Measurements from ENCODE around the gene FUT7. TPM values are rescaled to one million over a fixed set of nuclear protein-coding genes. Genes with fewer than 3 reads are reported as not detected.

FUT7 gene
- total RNA-seq, 1 experiment from 2014 or later = not detected

GRCh38 chr9:137011156-137011555, 20.7 kb downstream of the FUT7 start:
- Histone ChIP-seq H3K4ac (ENCODE audit: low read depth, low read length) (no peak overlapping the region), H2AFZ (ENCODE audit: low read length) (no peak overlapping the region), H3K9ac (ENCODE audit: extremely low read depth, insufficient read length, low read length) (no peak overlapping the region), H4K5ac (ENCODE audit: insufficient read length, low read depth, low read length) (no peak overlapping the region), H3K27ac (ENCODE audit: insufficient read length, low read depth, low read length) (no peak overlapping the region), H3K23ac (ENCODE audit: insufficient read length, low read depth, low read length) (no peak overlapping the region), H4K20me1 (ENCODE audit: control insufficient read depth, insufficient read depth, insufficient read length) (peaks cover 2% of the 10 kb centered on the region), H3K14ac (ENCODE audit: insufficient read depth, low read length) (no peak overlapping the region), H2BK5ac (ENCODE audit: insufficient read length, low read length) (no peak overlapping the region), H3K9me3 (ENCODE audit: control insufficient read depth, low read depth, low read length) (no peaks in the 10 kb centered on the region), H4K8ac (replicated peaks; ENCODE audit: insufficient read length, low read depth, low read length) (no peak overlapping the region), H3K79me1 (ENCODE audit: insufficient read depth, low read depth, low read length, poor library complexity, severe bottlenecking) (no peaks in the 10 kb centered on the region), H4K91ac (ENCODE audit: insufficient read length, low read depth, low read length) (no peak overlapping the region), H2BK120ac (ENCODE audit: low read depth, low read length, poor library complexity, severe bottlenecking) (no peak overlapping the region), H3K18ac (ENCODE audit: insufficient read length, low read depth, low read length) (no peak overlapping the region), H3K4me2 (ENCODE audit: insufficient read depth, insufficient read length, low read length) (no peak overlapping the region), H3K79me2 (ENCODE audit: insufficient read depth, low read length) (no peaks in the 10 kb centered on the region), H3T11ph (ENCODE audit: low read length) (no peak overlapping the region), H2AK5ac (ENCODE audit: insufficient read length, low read length) (no peak overlapping the region), H3K4me1 (ENCODE audit: insufficient read depth, low read length) (no peaks in the 10 kb centered on the region), H3K23me2 (ENCODE audit: insufficient read length, low read depth, low read length, poor library complexity, severe bottlenecking) (no peaks in the 10 kb centered on the region), H2BK12ac (ENCODE audit: insufficient read length, low read depth, low read length) (no peak overlapping the region), H2BK20ac (ENCODE audit: low read depth, low read length, poor library complexity, severe bottlenecking) (no peak overlapping the region), H3K27me3 (ENCODE audit: insufficient read depth, low read length) (no peaks in the 10 kb centered on the region), H2BK15ac (ENCODE audit: low read depth, low read length) (no peak overlapping the region), H3K56ac (ENCODE audit: insufficient read length, low read depth, low read length) (no peak overlapping the region)
- H3K4me3 Mint-ChIP-seq = no peak overlapping the region
- H3K27ac Mint-ChIP-seq = no peak overlapping the region
- no peaks in the 10 kb centered on the region; the same call in 1 of the 2 replicates for H3K27me3 Mint-ChIP-seq (ENCODE audit: low read depth)
- WGBS (ENCODE audit: extremely low coverage, insufficient read length, low lambda C conversion rate) = no CpG with 5 or more reads among the region's 24 CpGs
- H3K36me3 Mint-ChIP-seq (ENCODE audit: insufficient read depth in 1 of 3, low read depth in 3 of 3) = peaks cover 0 to 5% (median 5%) of the 10 kb centered on the region in 3 experiments; a peak in 3 of 7 replicates
- H3K4me1 Mint-ChIP-seq = no peaks in the 10 kb centered on the region
- TF ChIP-seq CTCF (conservative IDR thresholded peaks at IDR 0.05) = no peak
- DNase-seq = no peak
- H3K9me3 Mint-ChIP-seq = peaks cover 1 to 2% of the 10 kb centered on the region in 2 experiments; a peak in 1 of 5 replicates

All from H9 (cell line).